Mucosa of descending colon (tissue), 3 donors: ENCODE data around the gene ARCN1. TPM values are rescaled to one million over a fixed set of nuclear protein-coding genes. Genes with fewer than 3 reads are reported as not detected.
"Not testable (repeated sequence)": the region's sequence is repeated elsewhere in the genome, so short reads cannot be mapped to it uniquely, and the experiment has no call there.

ENCODE experiments used
- ATAC-seq: fragments of 200-7000 bp; cut with Tn5 transposase; one replicate; pipeline ENCODE4 v1.9.1; 2020; ENCODE audit warnings: mild to moderate bottlenecking, moderate library complexity
- DNase-seq, 3 donors: peaks; one replicate each; pipeline ENCODE4 v3.0.0-alpha.2; 2020
- H3K36me3 ChIP-seq: fragments of 200-600 bp; one replicate; pipeline ENCODE4 v1.8.0; 2021; ENCODE audit warnings: low read depth, mild to moderate bottlenecking
- H3K4me1 ChIP-seq: fragments of 200-600 bp; one replicate; pipeline ENCODE4 v1.8.0; 2021; ENCODE audit warnings: low read depth, mild to moderate bottlenecking
- H3K4me3 ChIP-seq: fragments of 200-600 bp; one replicate; pipeline ENCODE4 v1.8.0; 2021; ENCODE audit warnings: mild to moderate bottlenecking
- H3K9me3 ChIP-seq: fragments of 200-600 bp; one replicate; pipeline ENCODE4 v1.8.0; 2021; ENCODE audit warnings: mild to moderate bottlenecking
- intact Hi-C, 2 donors: fragments of 100-400 bp; cut with DNase I in 1 of 2; cut with micrococcal nuclease in 1 of 2; formaldehyde crosslinking; loops; one replicate each; pipeline versions ENCODE4 v1.11.0 to v1.11.1; 2022; cut with DNase I, micrococcal nuclease
- total RNA-seq, 3 donors: library from RNA; stranded (reverse); fragmentation: NEBNext Ultra II Directional in 2 of 3; extraction: Animal tissue kit (Norgen Biotek cat#: 25700) in 2 of 3; gene quantifications; one replicate each; pipeline versions ENCODE4 v1.2.1 to v1.2.4, GENCODE V29; 2021 to 2023
- TF ChIP-seq, protein P1 (sequence below): fragments of 200-600 bp; IDR thresholded peaks from one replicate; pipeline ENCODE4 v1.8.0; 2022; ENCODE audit warnings: antibody characterized with exemption, mild to moderate bottlenecking
- donor health status: DM: no; HTN: no; CAD: no; lungs with moderate emphysema.
- donor health status: DM: no; HTN: no; CAD: no.
- donor health status: DM: no; HTN: yes; CAD: no.

Gene ARCN1
- total RNA-seq, 3 donors from 2014 or later: 126 to 134 (median 130) TPM

DNA sequence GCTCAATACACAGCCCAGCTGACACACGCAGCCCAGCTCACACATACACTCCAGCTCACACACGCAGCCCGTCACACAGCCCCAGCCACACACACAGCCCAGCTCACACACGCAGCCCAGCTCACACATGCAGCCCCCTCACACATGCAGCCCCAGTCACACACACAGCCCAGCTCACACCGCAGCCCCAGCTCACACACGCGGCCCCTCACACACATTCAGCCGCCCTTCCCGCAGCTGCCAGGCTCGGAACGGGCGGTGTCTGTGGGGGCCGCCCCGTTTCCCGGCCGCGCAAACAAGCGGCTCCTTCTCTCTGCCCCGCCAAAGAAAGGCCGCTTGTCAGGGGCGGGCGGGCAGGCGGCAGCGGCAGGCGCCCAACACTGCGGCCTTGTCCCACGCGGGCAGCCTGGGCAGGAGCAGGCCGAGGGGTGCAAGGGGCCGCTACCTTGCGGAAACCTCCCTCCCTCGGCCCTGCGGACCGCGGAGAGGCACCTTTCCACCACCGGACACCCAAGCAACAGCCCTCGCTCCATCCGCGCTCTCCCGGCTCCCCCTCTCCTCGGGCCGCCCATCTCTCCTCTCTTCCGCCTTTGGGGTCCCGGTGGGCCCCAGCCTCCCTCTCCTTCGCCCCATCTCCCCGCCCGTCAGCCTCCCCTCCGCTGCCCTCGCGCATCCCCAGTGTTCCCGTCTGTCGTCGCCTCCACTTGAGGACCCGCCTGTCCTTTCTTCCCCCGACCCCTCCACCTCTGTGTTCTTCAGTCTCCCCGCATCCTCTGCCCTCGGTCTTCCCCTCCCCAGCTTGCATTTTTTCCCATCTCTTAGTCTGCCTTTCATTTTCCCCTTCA is 37.4 kb downstream of the ARCN1 start:
- DNase-seq (peak in 2 of 3 donors; percentile 45 to 57), ATAC-seq (peak; percentile 21)
- H3K4me3 ChIP-seq: no peak overlapping the region
- no peaks in the 10 kb centered on the region for H3K9me3 ChIP-seq
- no peaks in the 10 kb centered on the region for H3K36me3 ChIP-seq
- intact Hi-C loops: no loop called here
- H3K4me1 ChIP-seq: peaks cover 31% of the 10 kb centered on the region
- TF ChIP-seq, protein P1, sequence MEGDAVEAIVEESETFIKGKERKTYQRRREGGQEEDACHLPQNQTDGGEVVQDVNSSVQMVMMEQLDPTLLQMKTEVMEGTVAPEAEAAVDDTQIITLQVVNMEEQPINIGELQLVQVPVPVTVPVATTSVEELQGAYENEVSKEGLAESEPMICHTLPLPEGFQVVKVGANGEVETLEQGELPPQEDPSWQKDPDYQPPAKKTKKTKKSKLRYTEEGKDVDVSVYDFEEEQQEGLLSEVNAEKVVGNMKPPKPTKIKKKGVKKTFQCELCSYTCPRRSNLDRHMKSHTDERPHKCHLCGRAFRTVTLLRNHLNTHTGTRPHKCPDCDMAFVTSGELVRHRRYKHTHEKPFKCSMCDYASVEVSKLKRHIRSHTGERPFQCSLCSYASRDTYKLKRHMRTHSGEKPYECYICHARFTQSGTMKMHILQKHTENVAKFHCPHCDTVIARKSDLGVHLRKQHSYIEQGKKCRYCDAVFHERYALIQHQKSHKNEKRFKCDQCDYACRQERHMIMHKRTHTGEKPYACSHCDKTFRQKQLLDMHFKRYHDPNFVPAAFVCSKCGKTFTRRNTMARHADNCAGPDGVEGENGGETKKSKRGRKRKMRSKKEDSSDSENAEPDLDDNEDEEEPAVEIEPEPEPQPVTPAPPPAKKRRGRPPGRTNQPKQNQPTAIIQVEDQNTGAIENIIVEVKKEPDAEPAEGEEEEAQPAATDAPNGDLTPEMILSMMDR: no peak

GRCh38 chr11:118610225-118610772 is 38.1 kb downstream of the ARCN1 start:
- H3K4me1 ChIP-seq: peaks cover 31% of the 10 kb centered on the region
- TF ChIP-seq, protein P1: no peak
- no peaks in the 10 kb centered on the region for H3K36me3 ChIP-seq
- ATAC-seq: peak; percentile 1
- intact Hi-C loops: no loop called here
- DNase-seq: peak in 2 of 3 donors; percentile 39 to 55
- H3K4me3 ChIP-seq: no peak overlapping the region
- H3K9me3 ChIP-seq: no peaks in the 10 kb centered on the region

GRCh38 chr11:118610773-118611432 is 38.7 kb downstream of the ARCN1 start:
- intact Hi-C loops: no loop called here
- TF ChIP-seq, protein P1: peak; percentile 83
- ATAC-seq: peak; percentile 81
- DNase-seq: peak; percentile 87 to 94 (median 91)
- no peaks in the 10 kb centered on the region for H3K9me3 ChIP-seq
- no peaks in the 10 kb centered on the region for H3K36me3 ChIP-seq
- H3K4me1 ChIP-seq: peaks cover 31% of the 10 kb centered on the region
- H3K4me3 ChIP-seq: no peak overlapping the region

GRCh38 chr11:118611433-118611795 is 39.2 kb downstream of the ARCN1 start:
- intact Hi-C loops, H3K4me3 ChIP-seq, ATAC-seq, H3K9me3 ChIP-seq, H3K36me3 ChIP-seq: not testable (repeated sequence)
- peaks cover 31% of the 10 kb centered on the region for H3K4me1 ChIP-seq
- DNase-seq: peak in 1 of 3 donors; percentile 47

- TF ChIP-seq, protein P1: no peak
- intact Hi-C loops: no loop called here
- H3K9me3 ChIP-seq: no peaks in the 10 kb centered on the region
- H3K4me3 ChIP-seq: no peak overlapping the region
- DNase-seq: peak in 1 of 3 donors; percentile 47
- H3K36me3 ChIP-seq: no peaks in the 10 kb centered on the region
- H3K4me1 ChIP-seq: peaks cover 32% of the 10 kb centered on the region
- ATAC-seq: no peak
Measured at GRCh38 chr11:118612378-118612777, 40.2 kb downstream of the ARCN1 start.

DNA sequence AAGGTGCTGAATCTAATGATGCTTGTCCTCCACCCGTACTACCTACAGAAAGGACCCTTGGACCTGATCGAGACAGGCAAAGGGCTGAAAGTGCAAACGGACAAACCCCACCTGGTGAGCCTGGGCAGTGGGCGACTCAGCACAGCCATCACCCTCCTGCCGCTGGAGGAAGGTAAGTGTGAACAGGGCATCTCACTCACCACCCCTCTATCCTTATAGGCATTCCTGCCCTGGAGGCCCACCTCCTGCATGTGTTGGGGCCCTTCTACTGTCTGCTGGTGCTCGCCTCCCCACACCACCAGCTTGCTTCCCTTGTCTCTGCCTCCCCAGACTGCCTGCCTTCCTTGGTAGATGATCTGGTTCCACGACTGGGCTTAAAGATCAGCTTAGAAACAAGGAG is 42.3 kb downstream of the ARCN1 start:
- TF ChIP-seq, protein P1: no peak
- intact Hi-C loops: no loop called here
- Histone ChIP-seq H3K4me3 (no peak overlapping the region), H3K4me1 (peaks cover 22% of the 10 kb centered on the region), H3K9me3 (no peaks in the 10 kb centered on the region), H3K36me3 (no peaks in the 10 kb centered on the region)
- ATAC-seq: no peak
- DNase-seq: peak in 1 of 3 donors; percentile 26
